GM23338 (cell line): ENCODE results near the gene ASZ1. TPM values are rescaled to one million over a fixed set of nuclear protein-coding genes. Genes with fewer than 3 reads are reported as not detected.

Source experiments
- ATAC-seq: fragments of 200-7000 bp; cut with Tn5 transposase; 3 replicates; pipeline ENCODE4 v1.9.1; 2020
- DNase-seq: peaks from one replicate; pipeline ENCODE4 v3.0.0-alpha.2; 2015; ENCODE audit warnings: low spot score
- H2AFZ ChIP-seq: fragments of 200-600 bp; sonication (generic); 2 replicates; pipeline ENCODE4 v1.8.0; 2016; ENCODE audit warnings: antibody characterized with exemption, mild to moderate bottlenecking, moderate library complexity
- H3F3A ChIP-seq: fragments of 200-600 bp; sonication (generic); replicated peaks from 2 replicates; pipeline ENCODE4 v1.8.0; 2017; ENCODE audit warnings: antibody characterized with exemption, mixed run types, low read depth
- H3K27ac ChIP-seq: fragments of 200-600 bp; sonication (generic); 2 replicates; pipeline ENCODE4 v1.6.1; 2016; ENCODE audit warnings: low read depth
- H3K27me3 ChIP-seq: fragments of 200-600 bp; sonication (generic); 2 replicates; pipeline ENCODE4 v1.8.0; 2016; ENCODE audit warnings: mild to moderate bottlenecking, mixed run types, moderate library complexity; ENCODE audit not compliant: insufficient read depth
- H3K36me3 ChIP-seq: fragments of 200-600 bp; sonication (generic); 2 replicates; pipeline ENCODE4 v1.8.0; 2016; ENCODE audit warnings: mild to moderate bottlenecking; ENCODE audit not compliant: insufficient read depth
- H3K4me1 ChIP-seq: fragments of 200-600 bp; sonication (generic); 2 replicates; pipeline ENCODE4 v1.8.0; 2016; ENCODE audit warnings: mild to moderate bottlenecking, moderate library complexity; ENCODE audit not compliant: insufficient read depth
- H3K4me2 ChIP-seq: fragments of 200-600 bp; sonication (generic); 2 replicates; pipeline ENCODE4 v1.7.1; 2017; ENCODE audit warnings: mixed run types
- H3K4me3 ChIP-seq: fragments of 200-600 bp; sonication (generic); 2 replicates; pipeline ENCODE4 v1.6.1; 2016; ENCODE audit warnings: mixed run types
- H3K79me2 ChIP-seq: fragments of 200-600 bp; sonication (generic); replicated peaks from 2 replicates; pipeline ENCODE4 v1.8.0; 2017; ENCODE audit warnings: mild to moderate bottlenecking; ENCODE audit not compliant: insufficient read depth
- H3K9me2 ChIP-seq: fragments of 200-600 bp; sonication (generic); 2 replicates; pipeline ENCODE4 v1.8.0; 2017; ENCODE audit not compliant: insufficient read depth
- H4K20me1 ChIP-seq: fragments of 200-600 bp; sonication (generic); replicated peaks from 2 replicates; pipeline ENCODE4 v1.8.0; 2017; ENCODE audit warnings: mild to moderate bottlenecking; ENCODE audit not compliant: insufficient read depth
- H3K27ac Mint-ChIP-seq: 2 replicates; pipeline ENCODE4 v1.8.0; 2020; ENCODE audit warnings: inconsistent platforms, mild to moderate bottlenecking, moderate library complexity, mixed read lengths
- H3K27me3 Mint-ChIP-seq: 3 replicates; pipeline ENCODE4 v1.8.0; 2022; ENCODE audit warnings: low read depth, mild to moderate bottlenecking, moderate library complexity, mixed read lengths, inconsistent platforms; ENCODE audit not compliant: insufficient read depth, poor library complexity
- H3K36me3 Mint-ChIP-seq: 3 replicates; pipeline ENCODE4 v1.8.0; 2021; ENCODE audit warnings: low read depth, mild to moderate bottlenecking, inconsistent platforms, moderate library complexity, mixed read lengths
- H3K4me1 Mint-ChIP-seq: 3 replicates; pipeline ENCODE4 v1.8.0; 2020; ENCODE audit warnings: mild to moderate bottlenecking, inconsistent platforms, mixed read lengths
- H3K4me3 Mint-ChIP-seq: 3 replicates; pipeline ENCODE4 v1.8.0; 2021; ENCODE audit warnings: moderate library complexity, mild to moderate bottlenecking, inconsistent platforms, mixed read lengths
- H3K9me3 Mint-ChIP-seq: 3 replicates; pipeline ENCODE4 v1.8.0; 2020; ENCODE audit warnings: moderate library complexity, mild to moderate bottlenecking, inconsistent platforms, mixed read lengths
- CTCF ChIP-seq, 2 experiments: fragments of 200-600 bp in 1 of 2; sonication (generic) in 1 of 2; conservative IDR thresholded peaks; 2 replicates each; pipeline versions ENCODE4 v1.5.1 to v1.6.1; 2016 to 2017; ENCODE audit warnings: antibody characterized with exemption in 2 of 2, low read depth in 2 of 2, mild to moderate bottlenecking in 2 of 2, moderate library complexity in 1 of 2
- EZH2 ChIP-seq: fragments of 200-600 bp; sonication (generic); IDR thresholded peaks from one replicate; pipeline ENCODE4 v1.8.0; 2017; ENCODE audit warnings: antibody characterized with exemption, mild to moderate bottlenecking, low read depth; ENCODE audit not compliant: unreplicated experiment
- EZH2phosphoT487 ChIP-seq: fragments of 200-600 bp; sonication (generic); IDR thresholded peaks from one replicate; pipeline ENCODE4 v1.8.1; 2018; ENCODE audit warnings: antibody characterized with exemption; ENCODE audit not compliant: unreplicated experiment
- NANOG ChIP-seq: IDR thresholded peaks from 2 replicates; pipeline ENCODE4 v1.6.1; 2016; ENCODE audit warnings: antibody characterized with exemption, borderline replicate concordance
- POLR2AphosphoS5 ChIP-seq: IDR thresholded peaks from 2 replicates; pipeline ENCODE4 v1.6.1; 2016; ENCODE audit warnings: antibody characterized with exemption, low read depth
- REST ChIP-seq: IDR thresholded peaks from one replicate; pipeline ENCODE4 v1.6.1; 2018; ENCODE audit warnings: antibody characterized with exemption; ENCODE audit not compliant: unreplicated experiment
- ZNF114 ChIP-seq: fragments of 250-450 bp; sonication (Bioruptor Pico); IDR thresholded peaks from 2 replicates; pipeline ENCODE4 v1.5.0; 2020; ENCODE audit warnings: mild to moderate bottlenecking, moderate library complexity
- polyA plus RNA-seq: library from polyadenylated mRNA; unstranded; fragments of >200 nt; fragmentation: Nextera tagmentation; extraction: Ambion mirVana; gene quantifications from 2 replicates; pipeline ENCODE4 v1.2.1, GENCODE V29; 2016
- total RNA-seq: library from RNA; depleted of rRNA; stranded (reverse); fragments of >200 nt; shearing (Covaris generic); gene quantifications from 2 replicates; pipeline ENCODE4 v1.2.3, GENCODE V29; 2014

The ASZ1 gene
- total and polyA plus RNA-seq, 2 experiments from 2014 or later: not detected

- 0 out of 2 replicates have a peak, but pooled peaks cover 4% of the 10 kb centered on the region for H3K36me3 ChIP-seq
- TF ChIP-seq CTCF (conservative IDR thresholded peaks at IDR 0.05; ENCODE audit: low read depth in 2 of 2): no peak
- TF ChIP-seq EZH2phosphoT487: peak; percentile 56
- TF ChIP-seq EZH2: peak; percentile 72
- H3K36me3 Mint-ChIP-seq: no peaks in the 10 kb centered on the region
- H3K9me2 ChIP-seq: no peaks in the 10 kb centered on the region
- ATAC-seq (peak; percentile 51), DNase-seq (peak; percentile 51)
- H4K20me1 ChIP-seq: peaks cover 9% of the 10 kb centered on the region; the same call in 1 of the 2 replicates
- H3F3A ChIP-seq: 0 out of 2 replicates have a peak, but pooled peaks cover 3% of the 10 kb centered on the region
- peaks cover 7% of the 10 kb centered on the region; the same call in 2 of the 3 replicates for H3K9me3 Mint-ChIP-seq
- H3K27me3 Mint-ChIP-seq: peaks cover 72% of the 10 kb centered on the region
- H3K4me3 ChIP-seq: peak overlapping the region; percentile 84
- peak overlapping the region; percentile 83 for H3K4me3 Mint-ChIP-seq
- no peak overlapping the region for H3K27ac Mint-ChIP-seq
- peaks cover 93% of the 10 kb centered on the region for H3K27me3 ChIP-seq
- H3K4me1 Mint-ChIP-seq: peaks cover 15% of the 10 kb centered on the region; the same call in 2 of the 3 replicates
- peak overlapping the region; percentile 98 for H3K4me2 ChIP-seq
- H2AFZ ChIP-seq: peak overlapping the region; percentile 99
- H3K4me1 ChIP-seq: peaks cover 4% of the 10 kb centered on the region
- H3K79me2 ChIP-seq: no peaks in the 10 kb centered on the region
- no peak overlapping the region for H3K27ac ChIP-seq
These were observed 103.9 kb downstream of the ASZ1 start for GRCh38 chr7:117323305-117323850.

GRCh38 chr7:117322741-117323304, 104.5 kb downstream of the ASZ1 start, which contains the start of gene WNT2:
Gene WNT2, minus strand, starts transcription at chr7:117323058. Its CDS starts 69 bp downstream, at chr7:117322989.
- Histone ChIP-seq H3F3A (0 out of 2 replicates have a peak, but pooled peaks cover 3% of the 10 kb centered on the region), H3K79me2 (no peaks in the 10 kb centered on the region), H3K27me3 (peaks cover 99% of the 10 kb centered on the region), H3K9me2 (no peaks in the 10 kb centered on the region), H4K20me1 (peaks cover 9% of the 10 kb centered on the region; the same call in 1 of the 2 replicates), H3K27ac (no peak within 1 kb of the TSS), H3K4me2 (peak within 1 kb of the TSS; percentile 98), H3K4me3 (peak within 1 kb of the TSS; percentile 84), H3K36me3 (0 out of 2 replicates have a peak, but pooled peaks cover 4% of the 10 kb centered on the region), H3K4me1 (peaks cover 4% of the 10 kb centered on the region), H2AFZ (peak within 1 kb of the TSS; percentile 99)
- peaks cover 7% of the 10 kb centered on the region; the same call in 2 of the 3 replicates for H3K9me3 Mint-ChIP-seq
- H3K36me3 Mint-ChIP-seq: no peaks in the 10 kb centered on the region
- H3K27me3 Mint-ChIP-seq: peaks cover 76% of the 10 kb centered on the region
- ATAC-seq (peak; percentile 42), DNase-seq (peak; percentile 35)
- no peak within 1 kb of the TSS for H3K27ac Mint-ChIP-seq
- peaks cover 15% of the 10 kb centered on the region; the same call in 2 of the 3 replicates for H3K4me1 Mint-ChIP-seq
- H3K4me3 Mint-ChIP-seq: peak within 1 kb of the TSS; percentile 83
- TF ChIP-seq NANOG: no peak
- peak; percentile 91 for TF ChIP-seq EZH2
- TF ChIP-seq CTCF (conservative IDR thresholded peaks at IDR 0.05; ENCODE audit: low read depth in 2 of 2): no peak
- TF ChIP-seq REST: no peak
- no peak for TF ChIP-seq POLR2AphosphoS5
- no peak for TF ChIP-seq ZNF114 (CRISPR knock-in tag)
